Adrenal gland (tissue), 5 donors: ENCODE data around the gene PGBD5.

Experiments
- POLR2A ChIP-seq, 2 donors: fragments of 450-650 bp; IDR thresholded peaks; one replicate each; pipeline ENCODE4 v1.6.1; 2017; ENCODE audit warnings: antibody characterized with exemption in 2 of 2, mild to moderate bottlenecking in 2 of 2, moderate library complexity in 1 of 2
- TF ChIP-seq, protein P1 (sequence below), 6 experiments: fragments of 450-650 bp in 4 of 6; fragments of 200-600 bp in 2 of 6; sonication (generic) in 1 of 6; IDR thresholded peaks; 1 replicate in 5 of 6; 2 replicates in 1 of 6; pipeline versions ENCODE4 v1.5.1 to v1.8.0; 2016 to 2021; ENCODE audit warnings: antibody characterized with exemption in 6 of 6, mild to moderate bottlenecking in 2 of 6, moderate library complexity in 1 of 6
- donor health status: DM: no; HTN: no; CAD: no.

DNA sequence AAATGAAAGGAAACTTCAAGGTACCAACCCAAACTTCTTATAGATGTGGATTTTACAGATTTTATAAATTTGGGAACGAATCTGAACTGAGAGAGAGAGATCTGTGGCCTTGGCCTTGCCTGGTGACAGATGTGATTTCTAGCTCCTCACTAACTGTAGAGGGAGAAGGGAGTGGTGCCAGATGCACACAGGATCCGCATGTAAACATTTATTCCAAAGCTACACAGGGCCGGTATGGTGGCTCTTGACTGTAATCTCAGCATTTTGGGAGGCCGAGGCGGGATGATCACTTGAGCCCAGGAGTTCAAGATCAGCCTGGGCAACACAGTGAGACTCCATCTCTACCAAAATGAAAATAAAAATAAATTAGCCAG lies 77.1 kb downstream of the PGBD5 start:
- TF ChIP-seq, protein P1, sequence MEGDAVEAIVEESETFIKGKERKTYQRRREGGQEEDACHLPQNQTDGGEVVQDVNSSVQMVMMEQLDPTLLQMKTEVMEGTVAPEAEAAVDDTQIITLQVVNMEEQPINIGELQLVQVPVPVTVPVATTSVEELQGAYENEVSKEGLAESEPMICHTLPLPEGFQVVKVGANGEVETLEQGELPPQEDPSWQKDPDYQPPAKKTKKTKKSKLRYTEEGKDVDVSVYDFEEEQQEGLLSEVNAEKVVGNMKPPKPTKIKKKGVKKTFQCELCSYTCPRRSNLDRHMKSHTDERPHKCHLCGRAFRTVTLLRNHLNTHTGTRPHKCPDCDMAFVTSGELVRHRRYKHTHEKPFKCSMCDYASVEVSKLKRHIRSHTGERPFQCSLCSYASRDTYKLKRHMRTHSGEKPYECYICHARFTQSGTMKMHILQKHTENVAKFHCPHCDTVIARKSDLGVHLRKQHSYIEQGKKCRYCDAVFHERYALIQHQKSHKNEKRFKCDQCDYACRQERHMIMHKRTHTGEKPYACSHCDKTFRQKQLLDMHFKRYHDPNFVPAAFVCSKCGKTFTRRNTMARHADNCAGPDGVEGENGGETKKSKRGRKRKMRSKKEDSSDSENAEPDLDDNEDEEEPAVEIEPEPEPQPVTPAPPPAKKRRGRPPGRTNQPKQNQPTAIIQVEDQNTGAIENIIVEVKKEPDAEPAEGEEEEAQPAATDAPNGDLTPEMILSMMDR (IDR thresholded peaks at IDR 0.05), result no peak
- no peak for TF ChIP-seq POLR2A (IDR thresholded peaks at IDR 0.05)
